Activated CD4-positive, alpha-beta T cell treated with anti-CD3 and anti-CD28 coated beads, Interleukin-10, Interleukin-2, amounts not matched to agents 100 ng/mL and 50 ng/mL, durations not matched to agents 16 hours and 8 hours (primary cell): ENCODE data around the gene ANKFY1.
A peak's percentile ranks its signal among the peaks of the same experiment; 100 is the strongest.
"Not testable (repeated sequence)": the region's sequence is repeated elsewhere in the genome, so short reads cannot be mapped to it uniquely, and the experiment has no call there.

Experiments used
- DNase-seq: peaks from one replicate; pipeline ENCODE4 v3.0.0-alpha.2; 2020

ANKFY1 gene

GRCh38 chr17:4209611-4210010 lies 54.2 kb downstream of the ANKFY1 start:
- no peak for DNase-seq

GRCh38 chr17:4208238-4208637 lies 55.5 kb downstream of the ANKFY1 start:
- no peak for DNase-seq

- no peak for DNase-seq
These were observed 56.8 kb downstream of the ANKFY1 start for GRCh38 chr17:4206962-4207361.

DNA sequence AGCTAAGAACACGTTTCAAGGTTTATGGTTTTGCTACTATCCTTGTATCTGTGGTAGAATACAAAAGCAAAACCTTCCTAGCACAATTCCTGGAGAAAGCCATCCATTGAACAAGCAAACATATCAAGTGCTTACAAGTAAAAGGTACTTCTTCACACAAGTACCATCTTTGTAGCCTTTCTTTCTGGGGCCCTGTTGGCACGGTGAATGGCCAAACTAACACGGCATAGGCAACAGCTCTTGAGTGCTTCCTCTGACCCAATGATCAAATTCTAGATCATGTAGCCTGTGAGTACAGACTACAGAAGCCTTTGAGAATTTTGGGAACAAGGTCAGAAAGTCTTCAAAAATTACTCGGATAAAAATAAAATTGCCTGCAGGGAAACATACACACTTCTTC lies 57.9 kb downstream of the ANKFY1 start:
- DNase-seq = no peak

GRCh38 chr17:4204710-4205173 lies 59.0 kb downstream of the ANKFY1 start:
- no peak for DNase-seq

- DNase-seq = no peak
These were observed 59.6 kb downstream of the ANKFY1 start for GRCh38 chr17:4204190-4204589.

GRCh38 chr17:4201226-4201625 lies 62.6 kb downstream of the ANKFY1 start:
- DNase-seq = no peak

- peak; percentile 55 for DNase-seq
These were observed 63.9 kb downstream of the ANKFY1 start for GRCh38 chr17:4199818-4200402.

DNA sequence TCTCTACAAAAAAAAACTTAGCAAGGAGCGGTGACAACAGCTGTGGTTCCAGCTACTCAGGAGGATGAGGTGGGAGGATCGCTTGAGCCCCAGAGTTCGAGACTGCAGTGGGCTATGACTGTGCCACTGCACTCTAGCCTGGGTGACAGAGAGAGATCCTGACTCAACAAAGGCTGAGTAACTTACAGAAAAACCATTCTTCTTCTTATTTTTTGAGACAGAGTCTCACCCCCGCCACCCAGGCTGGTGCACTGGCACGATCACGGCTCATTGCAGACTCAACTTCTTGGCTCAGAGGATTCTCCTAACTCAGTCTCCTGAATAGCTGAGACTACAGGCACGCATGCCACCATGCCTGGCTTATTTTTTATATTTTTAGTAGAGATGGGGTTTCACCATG lies 64.8 kb downstream of the ANKFY1 start:
- no peak for DNase-seq

- no peak for DNase-seq
These were observed 68.5 kb downstream of the ANKFY1 start for GRCh38 chr17:4195306-4195705.

- no peak for DNase-seq
These were observed 69.0 kb downstream of the ANKFY1 start for GRCh38 chr17:4194796-4195195.

DNA sequence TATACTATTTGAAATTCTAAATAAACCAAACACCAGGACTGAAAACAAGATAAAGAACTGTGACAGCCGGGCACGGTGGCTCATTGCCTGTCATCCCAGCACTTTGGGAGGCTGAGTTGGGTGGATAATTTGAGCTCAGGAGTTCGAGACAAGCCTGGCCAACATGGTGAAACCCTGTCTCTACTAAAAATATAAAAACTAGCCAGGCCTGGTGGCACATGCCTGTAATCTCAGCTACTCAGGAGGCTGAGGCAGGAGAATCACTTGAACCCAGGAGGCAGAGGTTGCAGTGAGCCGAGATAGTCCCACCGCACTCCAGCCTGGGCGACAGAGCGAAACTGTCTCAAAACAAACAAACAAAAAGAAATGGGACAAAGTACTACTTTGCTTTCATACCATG lies 73.0 kb downstream of the ANKFY1 start:
- DNase-seq = not testable (repeated sequence)

GRCh38 chr17:4189280-4189679 lies 74.5 kb downstream of the ANKFY1 start:
- no peak for DNase-seq

GRCh38 chr17:4188076-4188475 lies 75.7 kb downstream of the ANKFY1 start:
- DNase-seq = no peak

DNA sequence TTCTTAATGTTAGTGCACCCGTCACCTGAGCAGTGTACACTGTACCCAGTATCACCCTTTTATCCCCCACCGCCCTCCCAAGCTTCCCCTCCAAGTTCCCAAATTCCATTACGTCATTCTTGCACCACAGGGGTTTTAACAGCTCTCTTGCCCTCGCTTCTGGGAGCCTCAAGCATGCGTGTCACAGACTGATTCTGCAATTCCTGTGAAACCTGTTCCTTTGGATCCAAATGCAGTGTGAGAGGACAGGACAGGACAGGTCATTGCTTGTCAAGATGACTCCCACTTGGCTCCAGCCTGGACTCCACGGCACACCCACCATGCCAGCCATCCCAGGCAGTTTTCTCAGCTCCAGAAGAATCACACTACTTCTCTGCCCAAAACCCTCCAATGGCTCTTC lies 76.7 kb downstream of the ANKFY1 start:
- no peak for DNase-seq

GRCh38 chr17:4186357-4186881 lies 77.4 kb downstream of the ANKFY1 start:
- DNase-seq = no peak

GRCh38 chr17:4185656-4186055 lies 78.1 kb downstream of the ANKFY1 start:
- no peak for DNase-seq

DNA sequence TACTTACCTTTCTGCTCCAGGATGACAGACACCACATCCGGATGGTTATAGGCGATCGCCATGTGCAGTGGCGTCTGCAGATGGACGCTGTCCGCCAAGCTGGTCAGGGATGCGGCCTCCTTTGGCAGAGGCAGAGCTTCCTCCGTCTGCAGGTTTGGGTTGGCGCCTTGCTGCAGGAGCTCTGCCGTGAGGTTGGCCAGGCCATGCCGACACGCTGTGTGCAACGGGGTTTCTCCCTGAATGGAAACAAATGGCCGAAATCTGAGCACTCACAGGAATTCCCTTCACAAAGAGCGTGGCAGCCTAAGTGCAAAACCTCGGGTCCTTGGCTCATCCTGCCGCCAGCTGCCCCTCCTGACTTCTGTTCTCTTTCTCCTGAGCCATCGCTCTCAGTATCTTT lies 79.0 kb downstream of the ANKFY1 start:
- no peak for DNase-seq

DNA sequence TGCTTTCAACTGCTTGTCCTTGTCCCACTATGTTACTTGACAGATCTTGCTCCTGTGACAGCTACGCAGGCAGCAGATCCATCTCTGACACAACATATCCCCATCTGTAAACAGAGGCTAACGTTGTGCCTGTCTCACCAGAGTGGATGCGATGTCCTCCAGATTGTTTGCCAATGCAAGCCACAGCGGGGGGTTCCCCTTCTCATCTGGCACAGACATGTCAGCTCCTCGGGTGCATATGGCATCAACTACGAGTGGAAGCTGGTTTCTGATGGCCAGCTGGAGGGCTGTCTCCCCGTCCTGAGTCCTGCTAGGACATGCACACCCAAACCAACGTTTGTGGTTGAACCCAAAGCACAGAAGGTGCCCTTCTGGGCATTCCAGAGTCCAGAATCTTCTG lies 81.7 kb downstream of the ANKFY1 start:
- DNase-seq = no peak

DNA sequence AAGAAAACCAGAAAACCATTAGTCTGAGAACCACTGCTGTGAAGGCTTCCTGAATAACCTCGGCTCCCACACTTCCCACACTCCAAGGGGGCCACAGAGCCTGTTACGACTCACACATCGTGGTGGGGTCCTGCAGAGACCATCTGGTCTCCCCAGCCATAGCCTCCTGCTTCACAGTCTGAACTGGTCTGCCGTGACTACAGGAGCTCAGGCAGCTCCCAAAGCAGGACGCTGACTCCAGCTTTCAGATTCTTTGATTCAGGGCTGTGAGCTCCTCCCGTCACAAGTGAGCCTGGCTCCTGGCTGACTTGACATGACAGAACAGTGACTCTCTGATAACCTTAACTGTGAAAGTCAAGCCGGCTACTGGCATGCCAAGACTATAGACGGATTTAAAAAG lies 83.0 kb downstream of the ANKFY1 start:
- DNase-seq = no peak

DNA sequence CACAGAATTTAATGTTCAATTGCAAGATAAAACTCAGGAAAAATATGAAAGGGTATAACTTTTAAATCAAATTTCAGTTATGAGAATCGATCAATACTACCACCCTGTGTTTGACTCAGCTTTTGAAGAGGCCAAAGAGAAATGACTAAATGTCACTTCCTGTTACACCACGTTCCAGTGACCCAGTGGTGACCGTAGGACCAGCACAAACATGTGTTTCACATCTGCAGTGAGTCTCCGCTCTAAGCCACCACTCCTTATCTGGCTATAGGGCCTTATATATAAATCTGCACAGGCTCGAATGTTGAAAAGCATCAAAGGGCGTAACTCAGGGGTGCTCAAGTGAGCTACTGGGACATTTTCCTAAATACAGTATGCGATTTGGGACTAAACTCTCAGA lies 84.7 kb downstream of the ANKFY1 start:
- no peak for DNase-seq

- DNase-seq = no peak
These were observed 85.1 kb downstream of the ANKFY1 start for GRCh38 chr17:4178651-4179050.

DNA sequence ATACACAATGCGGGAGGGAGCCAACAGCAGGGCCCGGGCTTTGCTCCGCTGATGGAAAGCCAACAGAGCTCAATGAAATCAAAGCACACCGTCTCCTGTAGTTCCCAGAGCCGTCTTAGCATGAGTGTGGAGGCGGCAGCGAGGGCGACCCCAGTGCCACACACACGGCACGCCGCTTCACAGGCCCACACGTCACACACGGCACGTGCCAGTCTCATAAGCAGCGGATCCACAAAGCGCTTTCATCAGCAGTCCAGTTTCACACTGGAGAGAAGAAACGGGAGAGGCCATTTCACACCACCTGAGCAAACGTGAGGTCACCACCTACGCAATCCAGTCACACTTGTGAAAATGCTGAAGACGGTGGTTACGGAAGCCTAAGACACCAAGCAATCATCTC lies 86.0 kb downstream of the ANKFY1 start:
- no peak for DNase-seq

DNA sequence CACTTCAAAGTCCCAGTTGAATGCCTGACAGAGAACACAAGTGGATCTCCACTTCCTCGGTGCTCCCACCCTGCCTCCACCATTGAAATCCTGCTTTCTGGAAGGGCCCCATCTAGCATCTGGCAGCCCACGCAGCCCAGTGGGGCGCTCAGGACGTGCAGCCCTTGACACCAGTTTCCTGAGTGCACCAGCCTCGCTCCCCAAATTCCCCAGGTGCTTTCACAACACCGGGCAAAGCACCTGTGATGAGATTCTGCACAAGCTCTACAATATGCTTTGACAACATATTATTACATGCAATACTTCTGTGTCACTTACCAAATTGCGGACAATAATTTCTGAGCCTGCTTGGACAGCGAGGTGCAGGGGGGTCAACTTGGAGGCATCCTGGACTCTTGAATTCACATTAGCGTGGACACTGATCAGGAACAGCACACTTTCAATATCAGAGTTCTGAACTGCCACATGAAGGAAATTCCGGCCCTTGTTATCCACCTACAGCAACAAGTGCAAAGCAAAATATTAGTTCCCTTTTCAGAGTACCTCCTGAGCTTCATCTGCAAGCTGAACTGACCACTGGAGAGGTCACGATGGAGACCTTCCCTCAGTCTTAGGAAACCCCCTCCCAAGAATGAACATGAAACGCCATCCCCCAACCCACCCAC lies 86.8 kb downstream of the ANKFY1 start:
- peak; percentile 36 for DNase-seq
